G401.6 (cell line): ENCODE measurements around the gene CAMTA1.

Experiments used
- FAIRE-seq: peaks from 2 replicates; lab custom pipeline; 2012; peaks lifted over from hg19 to GRCh38; lab: Jason Lieb, UNC

The CAMTA1 gene

DNA sequence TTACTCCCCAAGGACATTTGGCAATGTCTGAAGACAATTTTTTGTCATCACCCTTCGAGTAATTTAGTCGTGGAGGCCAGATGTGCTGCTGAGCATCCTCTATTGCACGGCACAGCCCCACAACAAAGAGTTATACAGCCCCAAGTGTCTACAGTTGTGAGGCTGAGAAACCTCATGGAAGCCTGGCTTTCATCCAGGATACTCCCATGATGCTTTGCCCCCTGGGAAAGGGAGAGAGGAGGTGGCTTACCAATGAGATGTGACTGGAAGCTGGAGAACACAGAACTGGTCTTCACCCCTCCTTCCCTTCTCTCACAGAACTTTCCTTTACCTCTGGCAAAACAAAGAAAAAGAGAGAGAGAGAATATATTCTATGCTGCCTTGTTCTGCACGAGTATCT is 834.9 kb downstream of the CAMTA1 start:
- FAIRE-seq = no peak

DNA sequence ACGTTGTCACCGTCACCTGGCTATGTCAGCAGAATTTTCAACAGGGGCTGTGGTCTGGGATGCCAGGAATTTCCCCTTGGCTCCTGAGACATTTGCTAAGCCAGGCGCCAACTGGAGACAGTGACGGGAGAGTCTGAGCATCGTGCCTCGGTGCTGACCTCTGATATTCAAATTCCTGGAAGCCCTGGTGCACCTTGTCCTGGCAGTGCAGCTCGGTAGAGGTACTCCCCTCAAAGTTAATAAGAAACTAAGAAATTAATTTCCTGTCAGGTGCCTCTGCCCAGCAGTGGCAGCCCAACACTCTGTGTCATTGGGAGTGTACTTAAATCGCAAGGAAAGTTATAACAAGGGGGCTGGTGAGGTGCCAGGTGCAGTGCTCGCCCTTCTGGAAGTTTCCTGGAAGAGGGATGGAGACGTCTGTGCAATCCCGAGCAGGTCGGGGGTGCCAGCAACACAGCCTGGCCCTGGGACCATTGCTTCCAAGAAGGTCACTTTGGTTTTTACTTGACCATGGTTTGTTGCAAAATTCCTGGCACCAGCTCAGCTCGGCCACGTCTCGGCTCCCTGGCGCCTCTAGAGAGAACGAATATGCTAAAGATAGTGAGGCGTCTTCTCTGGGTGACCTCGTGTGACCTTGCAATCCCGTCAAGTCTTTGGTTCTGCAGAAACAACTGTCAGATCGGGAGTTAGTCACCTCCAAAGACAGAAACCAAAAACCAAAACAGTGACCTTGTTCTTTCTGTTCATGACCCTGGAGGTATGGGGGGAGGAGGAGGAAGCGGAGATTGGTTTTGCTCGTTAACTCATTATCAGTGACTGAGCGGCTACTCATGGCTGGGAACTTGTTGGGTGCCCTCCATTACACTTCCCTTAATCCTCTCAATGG is 836.3 kb downstream of the CAMTA1 start:
- FAIRE-seq = no peak

DNA sequence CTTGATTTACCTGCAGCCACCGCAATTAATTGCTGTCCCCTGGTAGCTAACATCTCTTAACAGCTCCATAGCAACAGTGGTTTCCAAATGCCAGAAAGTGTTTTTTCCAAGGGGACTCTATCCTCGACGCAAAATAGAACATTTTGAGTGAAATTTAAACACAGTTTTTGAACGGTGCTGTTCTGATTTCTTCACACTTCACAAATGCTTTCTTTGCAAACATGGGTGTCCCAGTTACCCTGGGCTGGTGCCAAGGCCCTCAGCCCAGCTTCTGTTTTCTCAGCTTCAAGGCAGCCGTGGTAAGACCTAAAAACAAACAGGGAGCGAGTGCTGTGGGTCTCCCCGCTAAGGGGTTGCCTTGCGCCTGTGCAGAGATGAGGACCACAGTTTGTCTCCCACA is 838.6 kb downstream of the CAMTA1 start:
- no peak for FAIRE-seq

DNA sequence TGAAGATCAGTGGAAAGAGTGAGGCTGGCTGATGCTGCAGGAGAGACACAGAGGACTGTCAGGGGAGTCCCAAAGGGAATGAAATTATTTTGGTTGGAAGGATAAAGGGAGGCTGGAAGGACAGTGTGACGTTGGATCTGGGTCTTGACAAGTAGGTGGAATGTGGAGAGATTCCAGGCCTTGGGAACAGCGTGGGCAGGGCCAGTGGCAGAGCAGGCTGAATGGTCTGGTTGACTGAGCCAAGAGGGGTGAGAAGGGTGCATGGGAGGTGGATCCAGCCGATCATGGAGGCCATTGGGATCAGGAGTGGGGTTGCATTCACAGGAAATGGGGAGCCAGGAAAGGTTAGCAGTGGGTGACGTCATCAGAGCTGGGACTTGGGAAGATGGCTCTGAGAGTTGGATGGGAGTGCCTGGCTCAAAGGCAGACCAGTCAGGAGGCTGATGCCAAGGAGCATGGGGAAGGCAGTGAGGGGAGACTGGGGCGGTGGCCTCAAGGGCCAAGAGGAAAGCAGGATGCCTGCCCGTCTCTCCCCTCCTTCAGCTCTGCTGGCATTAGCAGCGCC is 839.6 kb downstream of the CAMTA1 start:
- no peak for FAIRE-seq

DNA sequence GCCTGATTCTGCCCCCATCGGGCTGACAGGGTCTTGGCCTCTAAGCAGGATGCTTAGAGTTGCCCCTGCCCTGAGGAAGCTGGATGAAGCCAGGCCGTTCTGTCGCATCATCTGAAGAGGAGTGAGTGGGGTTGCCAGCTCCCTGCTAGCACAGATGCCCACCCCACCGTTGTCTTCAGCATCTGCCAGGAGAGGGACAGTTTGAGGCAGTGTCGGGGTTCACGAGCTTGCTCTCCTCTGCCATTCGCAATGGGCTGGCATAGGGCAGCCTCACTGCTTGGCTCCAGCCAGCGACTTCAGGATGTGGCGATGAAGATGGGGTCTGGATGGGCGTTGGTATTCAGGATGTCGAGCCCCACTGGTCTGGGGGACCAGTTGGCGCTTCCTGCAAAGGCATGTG is 840.1 kb downstream of the CAMTA1 start:
- FAIRE-seq = no peak

DNA sequence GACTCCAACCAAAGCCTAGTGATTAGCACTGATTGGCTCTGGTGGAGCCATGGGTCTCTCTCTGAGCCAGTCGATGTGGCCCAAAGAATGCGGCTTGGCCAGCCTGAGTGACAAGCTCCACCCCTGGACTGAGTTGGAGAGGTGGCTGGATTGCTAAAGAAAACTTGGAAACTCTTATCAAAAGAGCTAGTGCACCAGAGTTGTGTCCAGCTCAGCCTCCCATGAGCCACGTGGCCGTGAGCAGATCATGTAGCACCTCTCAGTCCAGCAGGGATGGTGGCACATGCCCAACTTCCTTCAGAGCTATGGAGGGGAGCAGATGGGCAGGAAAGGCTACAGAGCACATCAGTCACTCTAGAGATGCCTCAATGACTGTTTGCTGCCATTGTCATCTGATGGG is 843.0 kb downstream of the CAMTA1 start:
- FAIRE-seq = no peak

DNA sequence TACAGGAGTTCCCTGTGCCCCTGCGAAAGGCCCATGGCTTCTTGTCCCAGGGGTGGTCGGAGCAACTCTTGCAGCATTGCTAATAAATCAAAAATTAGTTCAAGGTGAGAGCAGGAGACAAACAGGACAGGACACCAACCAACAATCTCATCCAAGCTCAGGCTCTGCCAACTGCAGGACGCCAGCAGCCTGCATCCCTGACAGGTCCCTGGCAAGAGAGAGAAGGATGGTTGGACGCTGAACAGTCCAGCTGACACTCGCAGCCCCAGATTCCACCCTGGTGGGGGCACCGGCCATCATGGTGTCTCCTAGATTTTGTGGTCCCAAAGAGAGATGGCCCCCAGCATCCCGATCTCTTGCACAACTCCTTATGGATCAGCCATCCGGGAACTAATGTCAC is 843.8 kb downstream of the CAMTA1 start:
- no peak for FAIRE-seq

DNA sequence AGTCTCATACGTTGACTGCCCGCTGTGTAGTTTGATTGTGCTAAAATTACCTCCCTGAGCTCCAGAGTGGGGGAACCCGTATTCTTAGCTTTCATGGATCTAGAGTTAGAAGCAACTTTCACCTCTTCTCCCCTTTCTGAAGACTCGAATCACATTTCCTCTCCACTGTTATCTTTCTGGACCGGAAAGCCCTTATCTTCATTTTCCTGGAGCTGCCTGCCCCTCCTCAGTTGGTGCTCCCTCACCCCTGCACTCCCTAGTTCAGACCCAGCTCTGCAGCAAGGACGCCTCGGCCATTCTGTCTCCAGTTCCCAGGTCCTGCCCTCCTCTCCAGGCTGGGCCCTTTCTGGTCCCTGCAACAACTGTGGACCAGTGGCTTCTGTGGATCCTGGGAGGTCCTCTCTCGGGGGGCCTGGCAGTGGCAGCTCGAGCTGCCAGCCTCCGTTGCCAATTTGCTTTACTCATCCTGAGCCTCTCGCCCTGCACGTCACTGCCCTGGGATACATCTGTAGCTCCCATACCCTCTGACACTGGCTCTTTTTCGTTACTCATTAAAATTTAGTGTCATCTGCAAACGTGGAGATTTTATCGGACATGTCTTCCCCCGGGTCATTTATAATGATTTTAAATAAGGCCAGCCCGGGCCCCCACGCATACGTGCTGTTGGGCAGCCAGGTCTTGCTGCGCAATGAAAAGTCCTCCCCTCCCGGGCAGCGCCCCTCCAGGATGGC is 844.4 kb downstream of the CAMTA1 start:
- no peak for FAIRE-seq

DNA sequence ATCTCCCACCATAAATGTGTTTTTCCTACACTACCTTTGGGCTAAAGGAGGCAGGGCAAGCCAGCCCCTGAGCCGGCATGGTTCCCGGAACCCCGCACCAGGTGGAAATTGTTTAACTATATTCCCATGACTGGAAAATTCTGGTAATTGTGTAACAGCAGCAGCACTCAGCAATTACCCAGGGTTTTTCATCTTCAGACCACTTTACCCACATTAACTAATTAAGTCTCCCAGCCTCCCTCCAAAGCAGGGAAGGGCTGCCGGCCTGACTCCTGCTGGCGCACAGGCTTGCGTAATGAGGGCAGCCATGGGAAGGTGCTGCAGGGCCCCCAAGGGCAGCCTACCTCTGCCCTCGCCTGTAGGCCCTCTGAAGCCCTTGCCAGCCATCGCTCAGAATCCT is 845.1 kb downstream of the CAMTA1 start:
- no peak for FAIRE-seq

DNA sequence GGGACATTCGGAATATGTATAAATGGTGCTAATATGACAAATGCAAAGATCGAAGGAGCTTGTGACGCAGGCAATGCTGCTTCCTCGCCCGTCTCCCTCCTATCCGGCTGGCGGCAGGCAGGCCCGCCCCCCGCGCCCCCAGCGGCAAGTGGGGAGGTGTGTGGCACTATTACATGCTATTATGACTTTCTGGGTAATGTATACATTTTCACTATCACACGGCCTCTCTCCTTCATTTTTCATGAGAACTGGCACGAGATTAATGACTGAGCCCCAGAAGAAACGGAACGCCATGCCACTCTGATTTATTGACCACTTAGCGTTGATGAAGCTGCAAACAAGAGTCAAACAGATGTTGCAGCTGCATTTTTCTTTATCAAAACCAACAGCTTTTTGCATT is 846.9 kb downstream of the CAMTA1 start:
- no peak for FAIRE-seq

DNA sequence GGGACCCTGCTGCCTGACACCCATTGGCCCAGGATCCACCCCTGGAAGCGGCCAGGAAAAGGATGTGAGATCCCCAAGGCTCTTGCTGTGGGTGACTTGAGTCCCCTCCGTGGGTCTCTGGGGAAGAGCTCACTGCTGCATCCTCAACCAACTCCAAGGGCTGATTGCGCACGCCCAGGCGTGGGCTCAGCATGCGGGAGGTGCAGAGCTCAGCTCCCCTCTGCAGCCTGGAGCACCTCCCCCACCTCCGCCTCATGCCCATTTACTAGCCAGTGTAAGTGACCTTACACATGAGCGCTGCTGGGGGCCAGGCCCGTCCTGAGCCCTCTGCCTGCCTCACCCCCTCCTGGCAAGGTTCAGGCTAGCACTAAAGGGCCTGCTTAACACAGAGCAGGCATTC is 847.4 kb downstream of the CAMTA1 start:
- FAIRE-seq = no peak

DNA sequence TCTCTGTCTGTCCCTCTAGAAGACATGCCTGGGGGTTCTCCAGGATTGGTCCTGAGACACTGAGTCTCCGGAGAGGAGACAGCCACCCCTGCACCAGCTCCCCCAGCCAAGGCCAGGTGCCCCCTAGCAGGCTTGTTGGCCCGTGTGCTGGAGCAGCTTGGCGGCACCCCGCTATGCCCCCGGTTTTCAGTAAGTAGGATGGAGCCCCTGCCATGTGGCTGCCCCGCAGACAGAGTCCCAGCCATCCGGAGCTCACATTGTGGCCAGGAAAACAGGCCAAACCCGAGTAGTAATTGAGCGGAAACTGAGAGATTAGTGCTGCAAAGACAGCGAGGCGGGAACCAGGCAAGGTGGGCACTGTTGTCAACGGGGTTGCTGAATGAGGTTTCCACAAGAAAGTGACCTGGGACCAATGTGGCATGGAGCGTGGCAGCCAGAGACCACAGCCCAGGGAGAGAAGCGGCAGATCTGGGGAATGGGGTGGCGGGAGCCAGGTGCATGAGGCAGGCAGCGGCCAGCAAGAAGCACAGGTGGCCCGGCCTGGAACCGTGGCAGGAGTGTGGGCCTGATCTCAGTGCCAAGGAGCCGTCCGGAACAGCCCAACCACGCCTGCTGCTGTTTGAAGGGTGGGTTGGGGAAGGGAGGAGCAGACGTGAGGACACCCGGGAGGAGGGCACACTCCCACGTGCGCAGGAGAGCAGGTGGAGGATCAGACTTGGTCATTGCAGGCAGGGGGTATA is 848.4 kb downstream of the CAMTA1 start:
- FAIRE-seq = no peak

DNA sequence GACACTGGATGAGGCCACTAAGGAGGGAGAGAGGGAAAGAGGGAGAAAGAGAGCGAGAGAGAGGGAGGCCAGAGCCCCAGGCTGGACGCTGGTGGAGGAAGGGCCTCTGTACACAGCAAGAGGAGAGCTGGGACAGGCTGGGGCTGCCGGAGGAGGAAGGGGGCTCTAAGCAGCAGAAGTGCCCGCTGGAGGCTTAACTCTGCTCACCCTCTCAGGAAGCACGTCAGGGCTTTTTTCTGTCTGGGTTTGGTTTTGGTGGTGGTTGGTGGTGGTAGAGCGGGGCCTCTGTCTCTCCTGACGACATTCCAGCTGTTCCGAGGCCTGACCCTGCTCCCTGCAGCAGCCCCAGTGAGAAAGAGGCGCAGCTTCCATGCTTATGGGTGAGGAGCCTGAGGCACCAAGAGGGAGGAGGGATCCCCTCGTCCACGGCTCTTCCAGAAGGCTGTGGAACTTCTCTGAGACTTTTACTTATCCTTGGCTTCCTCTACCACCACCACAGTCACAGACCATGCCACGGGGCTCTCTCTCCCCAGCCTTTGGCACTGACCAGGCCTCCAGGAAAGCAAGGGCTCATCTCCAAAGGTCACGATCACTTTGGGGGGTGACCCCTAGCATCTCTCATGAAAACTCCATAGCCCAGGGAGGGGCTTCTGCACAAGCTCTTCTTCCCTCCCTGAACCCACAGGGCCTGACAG is 849.4 kb downstream of the CAMTA1 start:
- FAIRE-seq = no peak

DNA sequence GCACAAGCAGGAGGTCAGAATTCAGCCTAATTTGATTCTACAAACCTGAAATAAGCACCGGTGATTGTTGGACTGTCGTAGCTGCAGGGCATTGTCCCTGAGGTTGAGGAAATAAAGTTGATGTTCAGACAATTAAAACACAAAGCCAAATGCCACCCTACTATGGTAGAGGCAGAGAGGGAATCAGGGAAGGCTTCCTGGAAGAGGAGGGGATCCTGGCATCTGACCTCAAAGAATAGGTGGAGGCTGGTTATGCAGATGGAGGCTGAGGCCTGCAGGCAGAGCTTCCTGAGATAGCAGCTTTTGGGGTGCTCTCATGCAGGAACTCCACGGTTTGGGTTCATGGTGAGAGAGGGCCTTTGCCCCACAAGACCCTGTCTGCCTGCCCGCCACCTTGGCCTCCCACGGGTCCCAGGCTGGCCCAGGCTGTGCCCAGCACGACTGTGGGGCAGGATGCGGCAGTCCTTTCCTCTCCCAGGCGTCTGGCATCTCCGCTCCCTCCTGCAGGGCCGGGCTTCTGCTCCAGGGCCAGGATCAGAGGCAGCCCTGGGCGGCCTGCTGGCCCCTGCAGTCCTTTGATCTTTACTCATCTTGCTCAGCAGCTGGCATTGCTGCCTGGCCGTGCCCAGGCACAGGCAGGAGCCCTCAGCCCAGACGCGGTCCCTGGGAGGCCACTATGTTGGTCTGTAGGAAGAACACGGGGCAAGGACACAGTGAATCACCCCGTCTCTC is 851.7 kb downstream of the CAMTA1 start:
- FAIRE-seq = no peak

DNA sequence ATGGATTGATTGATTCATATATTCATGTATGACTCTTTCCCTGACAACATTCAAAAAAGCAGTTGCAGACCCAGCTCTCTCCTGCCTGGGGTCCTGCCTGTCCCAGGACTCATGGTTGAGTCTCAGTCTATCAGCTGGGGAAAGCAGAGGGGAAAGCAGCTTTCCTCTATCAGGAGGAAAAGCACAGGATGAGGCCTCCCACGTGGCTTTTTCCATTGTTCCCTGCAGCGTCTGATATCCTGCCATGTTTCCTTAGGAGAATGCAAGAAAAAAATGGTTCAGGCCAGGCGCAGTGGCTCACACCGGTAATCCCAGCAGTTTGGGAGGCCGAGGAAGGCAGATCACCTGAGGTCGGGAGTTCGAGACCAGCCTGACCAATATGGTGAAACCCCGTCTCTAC is 852.8 kb downstream of the CAMTA1 start:
- FAIRE-seq = no peak

DNA sequence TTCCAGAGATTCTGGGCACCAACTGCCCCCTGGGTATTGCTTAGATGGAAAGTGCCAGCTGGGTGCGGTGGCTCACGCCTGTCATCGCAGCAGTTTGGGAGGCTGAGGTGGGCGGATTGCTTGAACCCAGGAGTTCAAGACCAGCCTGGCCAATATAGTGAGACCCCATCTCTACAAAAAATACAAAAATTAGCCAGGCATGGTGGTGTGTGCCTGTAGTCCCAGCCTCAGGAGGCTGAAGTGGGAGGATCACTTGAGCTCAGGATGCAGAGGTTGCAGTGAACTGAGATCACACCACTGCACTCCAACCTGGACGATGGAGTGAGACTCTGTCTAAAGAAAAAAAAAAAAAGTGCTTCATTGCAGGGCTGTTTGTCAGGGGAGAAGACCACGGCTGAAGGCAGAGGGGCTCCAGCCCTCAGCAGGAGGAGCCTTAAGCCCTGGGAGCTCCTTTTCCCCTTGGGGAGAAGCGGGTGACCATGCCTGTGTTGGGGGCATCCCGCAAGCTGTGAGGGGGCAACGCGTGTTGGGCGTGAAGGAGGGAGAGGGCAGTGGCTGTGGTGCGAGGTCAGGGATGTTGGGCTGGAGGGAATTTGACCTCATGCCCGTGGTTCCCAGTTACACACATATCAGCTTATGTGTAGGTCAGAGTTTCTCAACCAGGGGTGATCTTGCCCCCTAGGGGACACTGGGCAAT is 854.3 kb downstream of the CAMTA1 start:
- no peak for FAIRE-seq

DNA sequence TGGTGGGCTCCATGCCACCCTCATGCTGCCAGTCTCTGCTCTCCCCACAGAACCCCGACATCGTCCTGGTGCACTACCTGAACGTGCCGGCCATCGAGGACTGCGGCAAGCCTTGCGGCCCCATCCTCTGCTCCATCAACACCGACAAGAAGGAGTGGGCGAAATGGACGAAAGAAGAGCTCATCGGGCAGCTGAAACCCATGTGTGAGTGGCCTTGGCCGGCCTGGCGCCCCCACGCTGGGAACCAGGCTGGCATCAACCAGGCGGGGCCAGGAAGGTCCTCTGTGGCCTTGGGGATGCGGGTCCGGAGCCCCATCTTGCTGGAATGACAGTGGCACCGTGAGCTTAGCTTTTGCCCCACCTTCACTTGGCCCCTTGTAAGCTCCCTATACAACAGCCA is 855.1 kb downstream of the CAMTA1 start:
- FAIRE-seq = no peak

DNA sequence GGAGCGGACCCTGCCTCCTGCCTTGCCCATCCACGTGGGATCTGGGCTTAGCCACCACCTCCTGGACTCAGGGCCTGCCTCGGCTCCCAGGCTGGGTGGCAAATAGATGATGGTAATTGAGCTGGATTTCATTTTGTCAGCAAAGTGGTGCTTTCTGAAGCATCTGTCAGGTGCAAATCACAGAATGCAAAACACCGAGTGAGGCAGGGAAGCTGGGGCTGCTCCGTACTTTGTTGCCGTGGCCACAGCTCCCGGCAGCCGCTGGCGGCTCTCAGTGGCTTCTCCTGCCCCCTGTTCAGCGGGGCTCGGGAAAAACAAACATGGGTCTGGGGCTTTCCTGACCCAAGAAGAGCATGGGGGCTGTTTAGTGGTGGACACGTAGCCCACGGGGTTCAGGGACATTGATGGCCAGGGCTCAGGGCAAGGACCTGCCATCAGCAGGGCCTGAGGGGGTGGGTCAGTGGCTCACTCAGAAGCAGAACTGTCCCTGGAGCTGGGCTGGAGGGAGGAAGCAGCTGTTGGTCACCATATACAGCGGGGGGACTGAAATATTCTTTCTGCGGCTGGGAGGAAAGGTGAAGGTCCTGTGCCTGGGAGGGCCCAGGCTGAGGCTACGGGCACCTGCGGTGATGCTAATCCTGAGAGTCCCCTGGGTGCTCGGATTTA is 855.8 kb downstream of the CAMTA1 start:
- FAIRE-seq = no peak

DNA sequence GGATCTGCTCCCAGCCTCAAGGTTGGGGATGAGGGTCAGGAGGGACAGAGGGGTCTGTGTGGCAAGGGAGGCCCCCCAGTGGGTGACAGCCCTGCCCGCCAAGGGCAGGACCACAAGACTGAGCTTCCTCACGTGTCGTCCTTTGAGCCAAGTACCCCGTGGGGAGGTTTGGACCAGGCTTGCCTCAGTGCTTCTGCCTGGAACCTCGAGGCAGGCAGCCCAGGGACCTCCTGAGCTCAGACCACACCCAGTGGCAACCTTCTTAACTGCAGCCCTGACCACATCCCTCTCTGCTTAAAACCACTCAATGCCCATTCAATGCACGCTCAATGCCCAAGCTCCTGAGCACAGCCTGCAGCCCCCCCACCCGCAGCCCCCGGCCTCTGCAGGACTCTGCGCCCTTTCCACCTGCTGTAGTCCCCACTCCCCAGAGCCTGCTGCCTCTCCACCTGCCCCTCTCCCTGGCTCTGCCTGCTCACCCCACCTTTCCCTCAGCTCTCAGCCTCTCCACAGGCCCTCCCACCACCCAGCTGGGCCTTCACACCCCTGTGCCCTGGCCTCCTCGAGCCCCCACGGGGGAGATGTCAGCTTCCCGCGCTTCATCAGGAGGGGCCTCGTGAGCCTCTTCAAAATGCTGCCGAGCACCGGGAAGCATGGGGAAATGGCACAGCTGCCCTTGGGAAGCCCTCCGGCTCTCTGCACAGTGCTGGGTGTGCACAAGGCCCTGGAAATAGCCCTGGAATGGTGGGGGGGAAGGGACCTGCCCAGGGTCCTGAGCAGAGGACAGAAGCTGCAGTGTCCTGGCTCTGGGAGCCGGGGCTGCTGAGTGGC is 856.5 kb downstream of the CAMTA1 start:
- no peak for FAIRE-seq

DNA sequence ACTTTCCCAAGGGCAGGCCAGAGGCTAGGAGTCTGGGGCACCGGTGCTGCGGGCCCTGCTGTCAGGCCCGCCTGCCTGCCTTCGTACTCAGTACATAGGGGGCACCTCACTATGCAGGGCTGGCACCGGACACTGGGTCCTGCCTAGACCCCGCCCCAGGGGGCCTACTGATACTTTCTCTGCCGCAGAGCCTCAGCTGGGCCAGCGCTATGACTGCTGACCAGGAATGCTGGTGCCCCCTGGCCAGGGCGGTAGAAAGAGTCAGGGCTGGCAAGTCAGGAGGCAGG is 857.1 kb downstream of the CAMTA1 start:
- no peak for FAIRE-seq
